ENCODE data around the gene TARM1. TPM values are rescaled to one million over a fixed set of nuclear protein-coding genes. Genes with fewer than 3 reads are reported as not detected.

Gene TARM1
- total and polyA plus RNA-seq, 2 experiments from 2014 or later: not detected

GRCh38 chr19:54109651-54110050, 28.5 kb upstream of the TARM1 start:
- Mint-ChIP-seq H3K27ac (no peak overlapping the region), H3K36me3 (ENCODE audit: low read depth) (peaks cover 69% of the 10 kb centered on the region), H3K4me1 (peaks cover 9% of the 10 kb centered on the region)

More at GRCh38 chr19:54109651-54110050, 28.5 kb upstream of the TARM1 start:
- peak; percentile 19; the same call in 2 of the 3 replicates for ATAC-seq
- Histone ChIP-seq H3K4me2 (no peak overlapping the region), H4K20me1 (replicated peaks; ENCODE audit: insufficient read depth) (peaks cover 22% of the 10 kb centered on the region), H3K27ac (ENCODE audit: low read depth) (no peak overlapping the region), H3K36me3 (ENCODE audit: insufficient read depth) (peaks cover 12% of the 10 kb centered on the region), H3K9me2 (ENCODE audit: insufficient read depth) (no peaks in the 10 kb centered on the region), H3K27me3 (ENCODE audit: insufficient read depth) (no peaks in the 10 kb centered on the region), H3F3A (replicated peaks; ENCODE audit: low read depth) (peaks cover 6% of the 10 kb centered on the region; the same call in 1 of the 2 replicates), H2AFZ (no peak overlapping the region), H3K4me3 (no peak overlapping the region), H3K4me1 (ENCODE audit: insufficient read depth) (peaks cover 5% of the 10 kb centered on the region; the same call in 1 of the 2 replicates), H3K79me2 (replicated peaks; ENCODE audit: insufficient read depth) (peaks cover 5% of the 10 kb centered on the region)
- peaks cover 4% of the 10 kb centered on the region; the same call in 2 of the 3 replicates for H3K9me3 Mint-ChIP-seq
- no peak for DNase-seq (ENCODE audit: low spot score)
- TF ChIP-seq EZH2phosphoT487 (IDR thresholded peaks at IDR 0.05; ENCODE audit: unreplicated experiment) (no peak), JUNB (IDR thresholded peaks at IDR 0.05; ENCODE audit: unreplicated experiment) (no peak), EZH2 (IDR thresholded peaks at IDR 0.05; ENCODE audit: low read depth, unreplicated experiment) (no peak), POLR2AphosphoS5 (IDR thresholded peaks at IDR 0.05; ENCODE audit: low read depth) (no peak), REST (IDR thresholded peaks at IDR 0.05; ENCODE audit: unreplicated experiment) (no peak), ZNF462 (CRISPR knock-in tag; IDR thresholded peaks at IDR 0.05) (no peak), STAT1 (IDR thresholded peaks at IDR 0.05; ENCODE audit: unreplicated experiment) (no peak), ZNF114 (CRISPR knock-in tag; IDR thresholded peaks at IDR 0.05) (no peak), CTCF (conservative IDR thresholded peaks at IDR 0.05; ENCODE audit: low read depth in 2 of 2) (no peak), CREB1 (CRISPR knock-in tag; IDR thresholded peaks at IDR 0.05; ENCODE audit: low read depth) (no peak)
- H3K27me3 Mint-ChIP-seq (ENCODE audit: insufficient read depth, low read depth, poor library complexity): peaks cover 12% of the 10 kb centered on the region
- no peak overlapping the region for H3K4me3 Mint-ChIP-seq

Measured in GM23338 (cell line).